Astrocyte (in vitro differentiated cells and primary cell): ENCODE results near the gene GET3. TPM values are rescaled to one million over a fixed set of nuclear protein-coding genes. Genes with fewer than 3 reads are reported as not detected.

Experiments
- DNase-seq: peaks from one replicate; pipeline ENCODE4 v3.0.0-alpha.2; 2010; ENCODE audit warnings: low read depth
- FAIRE-seq: peaks from 2 replicates; lab custom pipeline; 2011; peaks lifted over from hg19 to GRCh38; lab: Jason Lieb, UNC
- H2AFZ ChIP-seq: 2 replicates; pipeline ENCODE4 v1.6.0; 2012; ENCODE audit warnings: low read depth, low read length, inconsistent platforms
- H3K27ac ChIP-seq: 2 replicates; pipeline ENCODE4 v1.5.1; 2011; ENCODE audit warnings: low read depth, low read length, inconsistent platforms
- H3K27me3 ChIP-seq: 2 replicates; pipeline ENCODE4 v1.6.0; 2011; ENCODE audit warnings: low read length, inconsistent platforms; ENCODE audit not compliant: insufficient read depth
- H3K36me3 ChIP-seq: 2 replicates; pipeline ENCODE4 v1.5.1; 2011; ENCODE audit warnings: low read length, inconsistent platforms; ENCODE audit not compliant: insufficient read depth
- H3K4me1 ChIP-seq: 2 replicates; pipeline ENCODE4 v1.5.1; 2011; ENCODE audit warnings: low read length, inconsistent platforms; ENCODE audit not compliant: insufficient read depth
- H3K4me2 ChIP-seq: 2 replicates; pipeline ENCODE4 v1.6.0; 2012; ENCODE audit warnings: low read length, inconsistent platforms
- H3K4me3 ChIP-seq: 2 replicates; pipeline ENCODE4 v1.5.1; 2011; ENCODE audit warnings: low read depth, mild to moderate bottlenecking, low read length, inconsistent platforms; ENCODE audit not compliant: insufficient read depth
- H3K79me2 ChIP-seq: 2 replicates; pipeline ENCODE4 v1.6.0; 2012; ENCODE audit warnings: mild to moderate bottlenecking, low read length, inconsistent platforms; ENCODE audit not compliant: insufficient read depth
- H3K9ac ChIP-seq: 2 replicates; pipeline ENCODE4 v1.6.0; 2012; ENCODE audit warnings: mild to moderate bottlenecking, low read length, inconsistent platforms
- H3K9me3 ChIP-seq: 2 replicates; pipeline ENCODE4 v1.5.1; 2012; ENCODE audit warnings: low read depth, mild to moderate bottlenecking, low read length, inconsistent platforms; ENCODE audit not compliant: insufficient read depth
- H4K20me1 ChIP-seq: 2 replicates; pipeline ENCODE4 v1.6.0; 2012; ENCODE audit warnings: low read length, inconsistent platforms; ENCODE audit not compliant: insufficient read depth
- H3K27ac Mint-ChIP-seq: one replicate; pipeline ENCODE4 v1.8.0; 2021; ENCODE audit warnings: mild to moderate bottlenecking, mixed read lengths; ENCODE audit not compliant: unreplicated experiment
- H3K27me3 Mint-ChIP-seq: one replicate; pipeline ENCODE4 v1.8.0; 2021; ENCODE audit warnings: low read depth, mixed read lengths; ENCODE audit not compliant: unreplicated experiment
- H3K36me3 Mint-ChIP-seq: one replicate; pipeline ENCODE4 v1.8.0; 2021; ENCODE audit warnings: low read depth, mixed read lengths; ENCODE audit not compliant: unreplicated experiment
- H3K4me1 Mint-ChIP-seq: one replicate; pipeline ENCODE4 v1.8.0; 2021; ENCODE audit warnings: low read depth, mixed read lengths; ENCODE audit not compliant: unreplicated experiment
- H3K4me3 Mint-ChIP-seq: one replicate; pipeline ENCODE4 v1.8.0; 2021; ENCODE audit warnings: mild to moderate bottlenecking, moderate library complexity, mixed read lengths; ENCODE audit not compliant: unreplicated experiment
- H3K9me3 Mint-ChIP-seq: one replicate; pipeline ENCODE4 v1.8.0; 2021; ENCODE audit warnings: mild to moderate bottlenecking, mixed read lengths; ENCODE audit not compliant: unreplicated experiment
- EZH2 ChIP-seq: IDR thresholded peaks from 2 replicates; pipeline ENCODE4 v1.6.1; 2012; ENCODE audit warnings: mild to moderate bottlenecking, low read length, inconsistent platforms; ENCODE audit not compliant: insufficient read depth
- total RNA-seq: library from RNA; stranded (reverse); gene quantifications from 2 replicates; pipeline ENCODE4 v1.2.1, GENCODE V29; 2021
- TF ChIP-seq, protein P1 (sequence below): IDR thresholded peaks from 2 replicates; pipeline ENCODE4 v1.5.1; 2011; ENCODE audit warnings: low read depth, mild to moderate bottlenecking, inconsistent platforms, low read length, moderate library complexity; ENCODE audit not compliant: insufficient read depth

The GET3 gene
- total RNA-seq, 1 donor from 2014 or later, result 66.8 TPM

DNA sequence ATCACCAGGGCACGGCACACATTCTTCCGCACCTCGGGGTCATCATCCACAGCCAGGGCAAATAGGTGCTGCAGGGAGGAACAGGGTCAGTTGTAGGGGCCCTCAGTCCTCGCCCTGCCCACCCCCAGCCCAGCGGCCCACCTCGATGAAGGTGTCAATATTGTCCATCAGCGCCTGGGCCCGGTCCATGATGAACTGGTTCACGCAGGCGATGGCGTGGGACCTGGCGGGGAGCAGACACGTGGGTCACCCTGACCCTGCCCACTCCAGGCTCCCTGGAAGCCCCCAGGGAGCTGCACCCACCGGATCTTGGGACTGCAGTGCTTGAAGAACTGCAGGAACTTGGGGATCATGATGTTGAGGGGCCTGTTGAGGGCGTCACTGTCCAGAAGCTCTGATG is 22.2 kb upstream of the GET3 start:
- Histone ChIP-seq H3K79me2 (peaks cover 69% of the 10 kb centered on the region), H3K4me2 (no peak overlapping the region), H4K20me1 (peaks cover 68% of the 10 kb centered on the region), H3K9me3 (no peaks in the 10 kb centered on the region), H3K27ac (no peak overlapping the region), H3K4me3 (no peak overlapping the region), H3K36me3 (peaks cover 34% of the 10 kb centered on the region), H2AFZ (no peak overlapping the region), H3K27me3 (no peaks in the 10 kb centered on the region), H3K9ac (no peak overlapping the region), H3K4me1 (peaks cover 7% of the 10 kb centered on the region)
- Mint-ChIP-seq H3K36me3 (peaks cover 18% of the 10 kb centered on the region), H3K27ac (no peak overlapping the region), H3K4me1 (peaks cover 2% of the 10 kb centered on the region), H3K9me3 (no peaks in the 10 kb centered on the region), H3K27me3 (no peaks in the 10 kb centered on the region), H3K4me3 (no peak overlapping the region)
- TF ChIP-seq EZH2, result no peak
- TF ChIP-seq, protein P1, sequence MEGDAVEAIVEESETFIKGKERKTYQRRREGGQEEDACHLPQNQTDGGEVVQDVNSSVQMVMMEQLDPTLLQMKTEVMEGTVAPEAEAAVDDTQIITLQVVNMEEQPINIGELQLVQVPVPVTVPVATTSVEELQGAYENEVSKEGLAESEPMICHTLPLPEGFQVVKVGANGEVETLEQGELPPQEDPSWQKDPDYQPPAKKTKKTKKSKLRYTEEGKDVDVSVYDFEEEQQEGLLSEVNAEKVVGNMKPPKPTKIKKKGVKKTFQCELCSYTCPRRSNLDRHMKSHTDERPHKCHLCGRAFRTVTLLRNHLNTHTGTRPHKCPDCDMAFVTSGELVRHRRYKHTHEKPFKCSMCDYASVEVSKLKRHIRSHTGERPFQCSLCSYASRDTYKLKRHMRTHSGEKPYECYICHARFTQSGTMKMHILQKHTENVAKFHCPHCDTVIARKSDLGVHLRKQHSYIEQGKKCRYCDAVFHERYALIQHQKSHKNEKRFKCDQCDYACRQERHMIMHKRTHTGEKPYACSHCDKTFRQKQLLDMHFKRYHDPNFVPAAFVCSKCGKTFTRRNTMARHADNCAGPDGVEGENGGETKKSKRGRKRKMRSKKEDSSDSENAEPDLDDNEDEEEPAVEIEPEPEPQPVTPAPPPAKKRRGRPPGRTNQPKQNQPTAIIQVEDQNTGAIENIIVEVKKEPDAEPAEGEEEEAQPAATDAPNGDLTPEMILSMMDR, result no peak
- DNase-seq (no peak), FAIRE-seq (no peak)

DNA sequence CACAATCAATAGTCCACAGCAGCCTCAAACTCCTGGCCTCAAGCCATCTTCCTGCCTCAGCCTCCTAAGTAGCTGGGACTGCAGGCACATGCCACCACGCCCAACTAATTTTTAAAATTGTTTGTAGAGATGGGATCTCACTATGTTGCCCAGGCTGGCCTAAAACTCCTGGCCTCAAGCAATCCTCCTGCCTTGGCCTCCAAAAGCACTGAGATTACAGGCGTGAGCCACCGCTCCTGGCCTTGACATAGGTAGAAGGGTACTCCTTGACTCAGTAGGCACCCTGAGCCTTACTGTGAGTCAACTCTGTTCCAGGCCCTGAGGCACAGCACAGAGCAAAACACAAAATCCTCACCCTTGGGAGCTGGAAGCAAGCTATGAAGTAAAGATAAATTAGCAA is 21.4 kb upstream of the GET3 start:
- Histone ChIP-seq H3K79me2 (peaks cover 75% of the 10 kb centered on the region), H3K4me1 (peaks cover 13% of the 10 kb centered on the region), H3K36me3 (peaks cover 33% of the 10 kb centered on the region), H3K4me2 (no peak overlapping the region), H2AFZ (no peak overlapping the region), H3K4me3 (no peak overlapping the region), H3K27ac (no peak overlapping the region), H3K9me3 (no peaks in the 10 kb centered on the region), H3K9ac (no peak overlapping the region), H4K20me1 (peaks cover 71% of the 10 kb centered on the region), H3K27me3 (no peaks in the 10 kb centered on the region)
- Mint-ChIP-seq H3K27me3 (no peaks in the 10 kb centered on the region), H3K27ac (no peak overlapping the region), H3K4me3 (no peak overlapping the region), H3K36me3 (peaks cover 18% of the 10 kb centered on the region), H3K4me1 (peaks cover 6% of the 10 kb centered on the region), H3K9me3 (no peaks in the 10 kb centered on the region)
- no peak for DNase-seq
- TF ChIP-seq, protein P1, result no peak
- no peak for TF ChIP-seq EZH2
- FAIRE-seq, result no peak

DNA sequence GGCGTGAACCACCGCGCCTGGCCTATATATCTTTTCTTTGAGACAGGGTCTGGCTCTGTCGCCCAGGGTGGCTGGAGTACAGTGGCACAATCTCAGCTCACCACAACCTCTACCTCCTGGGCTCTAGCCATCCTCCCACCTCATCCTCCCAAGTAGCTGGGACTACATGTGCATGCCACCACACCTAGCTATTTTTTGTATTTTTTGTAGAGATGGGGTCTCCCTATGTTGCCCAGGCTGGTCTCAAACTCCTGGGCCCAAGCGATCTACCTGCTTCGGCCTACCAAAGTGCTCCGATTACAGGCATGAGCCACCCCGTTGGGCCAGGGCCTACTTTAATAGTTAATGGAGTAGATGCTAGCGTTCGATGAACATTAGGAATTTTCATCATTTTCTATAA is 17.0 kb upstream of the GET3 start:
- Mint-ChIP-seq H3K36me3 (peaks cover 18% of the 10 kb centered on the region), H3K9me3 (no peaks in the 10 kb centered on the region), H3K4me1 (peaks cover 15% of the 10 kb centered on the region), H3K27ac (peak overlapping the region; percentile 68), H3K4me3 (peak overlapping the region; percentile 80), H3K27me3 (no peaks in the 10 kb centered on the region)
- FAIRE-seq (no peak), DNase-seq (no peak)
- Histone ChIP-seq H2AFZ (no peak overlapping the region), H3K27ac (peak overlapping the region; percentile 17), H3K27me3 (no peaks in the 10 kb centered on the region), H3K4me3 (peak overlapping the region; percentile 92), H3K9me3 (no peaks in the 10 kb centered on the region), H4K20me1 (peaks cover 58% of the 10 kb centered on the region), H3K4me1 (peaks cover 17% of the 10 kb centered on the region), H3K79me2 (peaks cover 86% of the 10 kb centered on the region), H3K4me2 (peak overlapping the region; percentile 95), H3K36me3 (peaks cover 17% of the 10 kb centered on the region), H3K9ac (peak overlapping the region; percentile 89)
- TF ChIP-seq, protein P1, result no peak
- no peak for TF ChIP-seq EZH2
